ENCODE measurements around the gene HEMK1. TPM values are rescaled to one million over a fixed set of nuclear protein-coding genes. Genes with fewer than 3 reads are reported as not detected.

The HEMK1 gene
- 1 to 10 TPM; 5.7 to 7.0 (median 6.1) TPM for total RNA-seq

DNA sequence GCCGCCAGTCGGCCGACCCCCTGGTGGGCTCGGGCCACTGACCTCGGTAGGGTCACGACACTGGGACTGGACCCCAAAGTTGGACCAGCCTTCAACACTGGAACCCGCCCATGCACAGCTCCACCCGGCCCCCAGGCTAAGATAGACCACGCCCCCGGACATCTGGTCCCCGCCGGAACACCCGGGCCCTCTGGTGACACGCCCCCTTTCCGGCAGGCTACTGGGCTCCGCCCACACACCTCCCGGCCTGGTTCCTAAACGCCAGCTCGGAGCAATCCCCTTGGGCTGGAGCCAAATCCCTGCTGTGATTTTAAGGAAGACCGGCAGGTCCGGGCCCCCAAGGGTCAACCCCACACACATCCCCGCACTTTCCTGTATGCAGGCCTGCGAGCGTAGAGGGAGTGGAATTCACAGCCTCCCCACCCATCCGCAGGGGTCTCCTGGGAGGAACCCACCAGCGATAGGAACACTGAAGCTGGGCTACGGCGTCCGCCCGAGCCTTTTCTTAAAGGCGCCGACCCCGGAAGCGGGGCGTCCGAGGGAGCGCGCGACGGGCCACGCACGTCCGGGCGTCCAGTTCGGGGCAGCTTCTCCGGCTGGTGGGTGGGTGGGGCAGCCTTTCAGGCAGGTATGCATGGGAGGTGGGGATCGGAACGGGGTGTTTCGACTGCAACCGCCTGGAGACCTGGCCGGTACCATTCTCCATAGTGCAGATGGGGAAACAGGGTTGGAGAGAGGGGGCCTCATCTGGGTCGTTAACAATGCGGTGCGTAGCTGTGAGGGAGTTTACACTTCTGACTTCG lies at the start of gene HEMK1:
Gene HEMK1, plus strand, starts transcription at position 576 of the 803 bp plus-strand sequence. CDS start 1,583 bp downstream, outside the sequence.
- TF ChIP-seq, protein P1, sequence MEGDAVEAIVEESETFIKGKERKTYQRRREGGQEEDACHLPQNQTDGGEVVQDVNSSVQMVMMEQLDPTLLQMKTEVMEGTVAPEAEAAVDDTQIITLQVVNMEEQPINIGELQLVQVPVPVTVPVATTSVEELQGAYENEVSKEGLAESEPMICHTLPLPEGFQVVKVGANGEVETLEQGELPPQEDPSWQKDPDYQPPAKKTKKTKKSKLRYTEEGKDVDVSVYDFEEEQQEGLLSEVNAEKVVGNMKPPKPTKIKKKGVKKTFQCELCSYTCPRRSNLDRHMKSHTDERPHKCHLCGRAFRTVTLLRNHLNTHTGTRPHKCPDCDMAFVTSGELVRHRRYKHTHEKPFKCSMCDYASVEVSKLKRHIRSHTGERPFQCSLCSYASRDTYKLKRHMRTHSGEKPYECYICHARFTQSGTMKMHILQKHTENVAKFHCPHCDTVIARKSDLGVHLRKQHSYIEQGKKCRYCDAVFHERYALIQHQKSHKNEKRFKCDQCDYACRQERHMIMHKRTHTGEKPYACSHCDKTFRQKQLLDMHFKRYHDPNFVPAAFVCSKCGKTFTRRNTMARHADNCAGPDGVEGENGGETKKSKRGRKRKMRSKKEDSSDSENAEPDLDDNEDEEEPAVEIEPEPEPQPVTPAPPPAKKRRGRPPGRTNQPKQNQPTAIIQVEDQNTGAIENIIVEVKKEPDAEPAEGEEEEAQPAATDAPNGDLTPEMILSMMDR (IDR thresholded peaks at IDR 0.05; ENCODE audit: low read depth), result no peak

DNA sequence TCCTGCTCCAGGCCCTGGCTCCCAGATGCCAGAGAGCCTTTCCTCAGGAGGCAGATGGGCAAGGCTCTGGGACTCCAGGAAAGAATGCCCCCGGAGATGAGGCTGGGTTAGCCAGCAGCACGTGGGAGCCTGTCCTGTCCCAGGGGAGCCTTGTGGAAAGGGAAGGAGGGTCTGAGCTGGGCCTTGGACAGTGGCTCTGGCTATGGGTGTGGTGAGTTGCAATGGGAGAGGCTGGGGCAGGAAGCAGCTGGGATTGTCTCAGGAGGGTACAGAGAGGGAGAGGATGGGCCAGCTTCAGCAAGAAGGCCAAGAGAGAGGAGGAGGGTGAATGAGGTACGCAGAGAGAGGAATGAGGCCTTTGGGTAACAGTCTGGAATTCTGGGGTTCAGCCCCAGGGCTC lies 48.5 kb upstream of the HEMK1 start:
- TF ChIP-seq, protein P1 (IDR thresholded peaks at IDR 0.05; ENCODE audit: low read depth), result no peak

GRCh38 chr3:50521572-50521971 lies 47.8 kb upstream of the HEMK1 start:
- TF ChIP-seq, protein P1 (IDR thresholded peaks at IDR 0.05; ENCODE audit: low read depth), result no peak

DNA sequence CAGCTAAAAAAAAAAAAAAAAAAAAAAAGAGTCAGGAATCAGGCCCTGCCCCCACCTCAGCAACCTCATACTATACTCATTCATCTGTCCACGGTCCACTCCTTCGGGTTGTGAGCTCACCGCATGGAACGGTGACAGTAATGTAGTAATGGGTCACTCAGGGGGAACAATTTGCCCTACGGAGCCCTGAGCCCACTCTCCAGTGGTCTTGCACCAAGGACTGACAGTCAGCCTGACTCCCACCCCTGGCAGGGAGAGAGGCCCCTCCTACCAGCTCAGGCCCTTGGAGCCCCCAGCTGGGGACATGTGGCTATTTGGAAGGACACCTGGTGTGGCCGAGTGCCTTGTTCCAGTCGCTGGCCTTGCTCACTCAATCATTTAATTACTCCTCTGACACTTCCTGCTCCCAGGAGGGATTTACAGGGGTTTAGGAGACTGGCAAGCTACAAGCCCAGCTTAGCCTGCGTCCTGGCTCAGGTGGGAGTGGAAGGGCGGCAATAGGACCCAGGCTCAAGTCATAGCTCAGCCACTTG lies 46.0 kb upstream of the HEMK1 start:
- TF ChIP-seq, protein P1 (IDR thresholded peaks at IDR 0.05; ENCODE audit: low read depth), result no peak

GRCh38 chr3:50524746-50525145 lies 44.6 kb upstream of the HEMK1 start:
- TF ChIP-seq, protein P1 (IDR thresholded peaks at IDR 0.05; ENCODE audit: low read depth), result no peak

DNA sequence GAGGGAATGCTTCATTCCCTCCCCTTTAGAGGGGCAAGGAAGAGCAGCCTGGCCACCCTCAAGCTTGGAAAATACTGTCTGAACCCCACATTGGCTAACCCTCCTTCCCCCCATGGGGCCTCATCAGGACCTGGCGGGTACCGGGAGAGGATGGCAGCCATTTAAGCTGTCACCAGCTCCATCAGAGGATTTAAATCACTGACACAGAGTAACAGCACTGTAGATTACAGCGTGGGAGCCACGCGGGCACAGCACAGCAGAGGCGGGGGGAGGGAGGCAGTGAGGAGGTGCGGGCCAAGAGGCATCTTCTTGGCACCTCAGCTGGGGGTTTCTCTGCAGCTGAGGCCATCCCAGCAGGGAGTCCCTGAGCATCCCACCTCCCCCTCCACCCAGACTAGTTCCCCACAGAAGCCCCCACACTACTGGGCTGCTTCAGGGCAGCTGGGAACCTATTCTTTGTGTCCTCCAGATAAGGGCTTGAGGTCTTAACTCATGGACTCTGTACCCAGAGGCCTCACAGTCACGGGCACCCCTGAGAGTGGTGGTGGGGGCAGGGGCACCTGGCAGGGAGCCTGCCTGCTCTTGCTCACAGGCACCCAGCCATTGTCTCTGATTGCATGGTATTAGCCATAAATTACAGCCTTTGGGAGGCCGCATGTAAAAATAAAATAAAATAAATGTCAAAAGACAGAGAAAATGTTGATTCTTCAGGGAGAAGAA lies 44.0 kb upstream of the HEMK1 start:
- TF ChIP-seq, protein P1 (IDR thresholded peaks at IDR 0.05; ENCODE audit: low read depth), result no peak

DNA sequence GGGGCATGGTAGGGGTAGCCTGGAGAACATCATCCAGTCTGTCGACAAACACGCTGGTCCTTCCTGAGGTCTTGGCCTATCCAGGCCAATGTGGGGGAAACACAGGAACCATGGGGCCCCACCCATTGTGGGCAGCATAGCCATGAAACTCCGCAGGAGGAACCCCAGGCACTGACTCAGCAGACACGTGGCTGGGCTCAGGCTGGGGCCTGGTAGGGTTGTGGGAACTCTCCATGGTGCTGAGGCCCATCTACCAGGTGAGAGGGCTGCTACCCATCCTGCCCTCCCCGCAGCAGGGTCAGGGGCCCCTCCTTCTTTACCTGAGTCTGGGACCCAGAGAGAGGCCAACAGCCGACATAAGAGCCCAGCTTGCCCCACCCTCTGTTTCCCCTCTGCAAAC lies 43.3 kb upstream of the HEMK1 start:
- TF ChIP-seq, protein P1 (IDR thresholded peaks at IDR 0.05; ENCODE audit: low read depth), result no peak

All from subcutaneous adipose tissue (tissue), 4 donors.